Loucy (cell line): Measurements from ENCODE around the gene TMEM259.

ENCODE experiments used
- H2AFZ ChIP-seq: fragments of 200-600 bp; sonication (generic); 2 replicates; pipeline ENCODE4 v1.6.0; 2016; ENCODE audit warnings: antibody characterized with exemption, mild to moderate bottlenecking, low read length, moderate library complexity
- H3F3A ChIP-seq: fragments of 200-600 bp; 2 replicates; pipeline ENCODE4 v1.6.0; 2016; ENCODE audit warnings: antibody characterized with exemption, low read depth, mild to moderate bottlenecking
- H3K27me3 ChIP-seq: fragments of 200-600 bp; sonication (generic); 2 replicates; pipeline ENCODE4 v1.6.1; 2014; ENCODE audit warnings: low read length, mild to moderate bottlenecking; ENCODE audit not compliant: insufficient read depth, poor library complexity, severe bottlenecking
- H3K36me3 ChIP-seq: fragments of 200-600 bp; sonication (generic); 2 replicates; pipeline ENCODE4 v1.6.1; 2016; ENCODE audit warnings: low read length; ENCODE audit not compliant: insufficient read depth
- H3K4me1 ChIP-seq: fragments of 200-600 bp; sonication (generic); 2 replicates; pipeline ENCODE4 v1.5.1; 2014; ENCODE audit warnings: low read length, mild to moderate bottlenecking; ENCODE audit not compliant: insufficient read depth, poor library complexity, severe bottlenecking
- H3K4me2 ChIP-seq: fragments of 200-600 bp; sonication (generic); 2 replicates; pipeline ENCODE4 v1.6.0; 2014; ENCODE audit warnings: antibody characterized with exemption, low read length, low read depth, mild to moderate bottlenecking; ENCODE audit not compliant: poor library complexity, severe bottlenecking
- H3K4me3 ChIP-seq: fragments of 200-600 bp; sonication (generic); 2 replicates; pipeline ENCODE4 v1.5.1; 2014; ENCODE audit warnings: low read length, mild to moderate bottlenecking, mixed read lengths; ENCODE audit not compliant: poor library complexity, severe bottlenecking
- H3K79me2 ChIP-seq: fragments of 200-600 bp; sonication (generic); 2 replicates; pipeline ENCODE4 v1.6.1; 2014; ENCODE audit warnings: low read length; ENCODE audit not compliant: insufficient read depth
- H3K9ac ChIP-seq: fragments of 200-600 bp; sonication (generic); 2 replicates; pipeline ENCODE4 v1.6.0; 2014; ENCODE audit warnings: mild to moderate bottlenecking, low read depth, low read length, moderate library complexity; ENCODE audit not compliant: poor library complexity, severe bottlenecking
- H3K9me2 ChIP-seq: fragments of 200-600 bp; sonication (generic); replicated peaks from 2 replicates; pipeline ENCODE4 v1.6.1; 2016; ENCODE audit warnings: low read depth, low read length, mixed read lengths
- H3K9me3 ChIP-seq: fragments of 200-600 bp; sonication (generic); 2 replicates; pipeline ENCODE4 v1.6.1; 2014; ENCODE audit warnings: mild to moderate bottlenecking, antibody characterized with exemption, low read length, low read depth; ENCODE audit not compliant: insufficient read depth
- H4K20me1 ChIP-seq: fragments of 200-600 bp; sonication (generic); 2 replicates; pipeline ENCODE4 v1.6.0; 2014; ENCODE audit warnings: antibody characterized with exemption, low read length, mild to moderate bottlenecking; ENCODE audit not compliant: insufficient read depth, poor library complexity, severe bottlenecking
- CTCF ChIP-seq: fragments of 200-600 bp; sonication (generic); conservative IDR thresholded peaks from 2 replicates; pipeline ENCODE4 v1.5.1; 2014; ENCODE audit warnings: mild to moderate bottlenecking, antibody characterized with exemption, low read length
- EZH2phosphoT487 ChIP-seq: fragments of 200-600 bp; IDR thresholded peaks from 2 replicates; pipeline ENCODE4 v1.6.1; 2018; ENCODE audit warnings: antibody characterized with exemption, mild to moderate bottlenecking, moderate library complexity, borderline replicate concordance

TMEM259 gene

GRCh38 chr19:986083-986482, 34.8 kb downstream of the TMEM259 start:
- peaks cover 20% of the 10 kb centered on the region for H3K79me2 ChIP-seq
- peak overlapping the region; percentile 79 for H3K4me2 ChIP-seq
- no peaks in the 10 kb centered on the region for H3K9me3 ChIP-seq
- H3K36me3 ChIP-seq: no peaks in the 10 kb centered on the region; the same call in 1 of the 2 replicates
- H3F3A ChIP-seq: no peaks in the 10 kb centered on the region
- H3K4me3 ChIP-seq: peak overlapping the region; percentile 82
- no peak overlapping the region for H3K9ac ChIP-seq
- H3K9me2 ChIP-seq: no peaks in the 10 kb centered on the region
- TF ChIP-seq CTCF: no peak
- no peak for TF ChIP-seq EZH2phosphoT487
- H4K20me1 ChIP-seq: no peaks in the 10 kb centered on the region
- H2AFZ ChIP-seq: no peak overlapping the region
- H3K27me3 ChIP-seq: no peaks in the 10 kb centered on the region
- peaks cover 22% of the 10 kb centered on the region for H3K4me1 ChIP-seq

- peak within 1 kb of the TSS; percentile 84 for H2AFZ ChIP-seq
- TF ChIP-seq CTCF (no peak), EZH2phosphoT487 (no peak)
- H4K20me1 ChIP-seq: no peaks in the 10 kb centered on the region
- peak within 1 kb of the TSS; percentile 81 for H3K9ac ChIP-seq
- peak within 1 kb of the TSS; percentile 79 for H3K4me2 ChIP-seq
- peaks cover 20% of the 10 kb centered on the region for H3K79me2 ChIP-seq
- no peaks in the 10 kb centered on the region for H3F3A ChIP-seq
- H3K4me3 ChIP-seq: peak within 1 kb of the TSS; percentile 82
- no peaks in the 10 kb centered on the region for H3K27me3 ChIP-seq
- no peaks in the 10 kb centered on the region for H3K9me3 ChIP-seq
- peaks cover 22% of the 10 kb centered on the region for H3K4me1 ChIP-seq
- H3K9me2 ChIP-seq: no peaks in the 10 kb centered on the region
- no peaks in the 10 kb centered on the region for H3K36me3 ChIP-seq
Measured at GRCh38 chr19:984165-984967, 36.6 kb downstream of the TMEM259 start, which contains the start of gene WDR18. Gene WDR18, plus strand, starts transcription at chr19:984345. Its CDS starts 9 bp downstream, at chr19:984354.

GRCh38 chr19:982567-983170, 38.3 kb downstream of the TMEM259 start:
- Histone ChIP-seq H3K27me3 (no peaks in the 10 kb centered on the region), H3K4me1 (peaks cover 22% of the 10 kb centered on the region), H2AFZ (peak overlapping the region; percentile 72; the same call in 1 of the 2 replicates), H3K79me2 (peaks cover 20% of the 10 kb centered on the region), H3K4me3 (peak overlapping the region; percentile 66), H4K20me1 (no peaks in the 10 kb centered on the region), H3K9me3 (no peaks in the 10 kb centered on the region), H3K4me2 (peak overlapping the region; percentile 79), H3K9ac (peak overlapping the region; percentile 20), H3K36me3 (no peaks in the 10 kb centered on the region), H3K9me2 (no peaks in the 10 kb centered on the region), H3F3A (no peaks in the 10 kb centered on the region)
- TF ChIP-seq EZH2phosphoT487 (no peak), CTCF (peak; percentile 73)
